GM12878 (cell line): Measurements from ENCODE around the gene MAN1B1. TPM values are rescaled to one million over a fixed set of nuclear protein-coding genes. Genes with fewer than 3 reads are reported as not detected.

Source experiments
- ATAC-seq: fragments of 200-7000 bp; cut with Tn5 transposase; 3 replicates; pipeline ENCODE4 v1.9.1; 2020; ENCODE audit warnings: mild to moderate bottlenecking, moderate library complexity
- BruUV-seq: library from RNA; stranded (reverse); fragments of 400-500 nt; replicated peaks from 2 replicates; lab custom pipeline; 2021; lab: Mats Ljungman, UMichigan
- CTCF ChIA-PET: fragments of 300-600 bp; sonication (Branson Sonifier 250); formaldehyde crosslinking; extraction: SDS; loops from one replicate; lab custom pipeline; 2021; ENCODE audit warnings: inconsistent platforms; lab: Yijun Ruan, JAX
- POLR2A ChIA-PET: fragments of 350-600 bp; formaldehyde crosslinking; extraction: SDS; loops from one replicate; lab custom pipeline; 2021; ENCODE audit warnings: inconsistent platforms; lab: Charles Lee
- RAD21 ChIA-PET: fragments of 300-600 bp; sonication (Branson Sonifier 250); formaldehyde crosslinking; loops from one replicate; lab custom pipeline; 2023; ENCODE audit warnings: antibody characterized with exemption; ENCODE audit not compliant: unreplicated experiment; lab: Charles Lee
- SMC1A ChIA-PET: fragments of 300-600 bp; sonication (Branson Sonifier 250); formaldehyde crosslinking; loops from one replicate; lab custom pipeline; 2023; ENCODE audit not compliant: unreplicated experiment, uncharacterized antibody; lab: Charles Lee
- DNase-seq: peaks from one replicate; pipeline ENCODE4 v3.0.0-alpha.2; 2011; ENCODE audit warnings: low read depth, low spot score
- FAIRE-seq: peaks from 3 replicates; lab custom pipeline; 2011; peaks lifted over from hg19 to GRCh38; lab: Jason Lieb, UNC
- H2AFZ ChIP-seq: 2 replicates; pipeline ENCODE4 v1.6.0; 2011; ENCODE audit warnings: low read depth, low read length, control low read depth; ENCODE audit not compliant: control insufficient read depth
- H3K27ac ChIP-seq: 2 replicates; pipeline ENCODE4 v1.5.1; 2011; ENCODE audit warnings: control low read depth; ENCODE audit not compliant: control insufficient read depth, insufficient read depth
- H3K27me3 ChIP-seq, 2 experiments: replicated peaks in 1 of 2; 2 replicates each; pipeline versions ENCODE4 v1.6.0 to v1.6.1; 2011; ENCODE audit warnings: low read length in 1 of 2; ENCODE audit not compliant: control insufficient read depth in 2 of 2, insufficient read depth in 2 of 2
- H3K36me3 ChIP-seq, 2 experiments: 2 replicates each; pipeline ENCODE4 v1.5.1; 2011; ENCODE audit warnings: low read length in 1 of 2; ENCODE audit not compliant: control insufficient read depth in 2 of 2, insufficient read depth in 2 of 2
- H3K4me1 ChIP-seq: 2 replicates; pipeline ENCODE4 v1.6.1; 2011; ENCODE audit warnings: mild to moderate bottlenecking, low read length, moderate library complexity, mixed read lengths; ENCODE audit not compliant: control insufficient read depth, insufficient read depth
- H3K4me2 ChIP-seq: 2 replicates; pipeline ENCODE4 v1.6.0; 2011; ENCODE audit warnings: control low read depth; ENCODE audit not compliant: control insufficient read depth, insufficient read depth
- H3K4me3 ChIP-seq: fragments of 200-600 bp; sonication (generic); 2 replicates; pipeline ENCODE4 v1.5.1; 2016
- H3K79me2 ChIP-seq: 2 replicates; pipeline ENCODE4 v1.6.0; 2011; ENCODE audit warnings: low read length; ENCODE audit not compliant: control insufficient read depth, insufficient read depth
- H3K9ac ChIP-seq: 2 replicates; pipeline ENCODE4 v1.8.0; 2011; ENCODE audit warnings: low read length, control low read depth, mixed read lengths; ENCODE audit not compliant: control insufficient read depth, insufficient read depth
- H3K9me3 ChIP-seq: replicated peaks from 3 replicates; pipeline ENCODE4 v1.5.1; 2011; ENCODE audit warnings: mild to moderate bottlenecking, low read length; ENCODE audit not compliant: control insufficient read depth, insufficient read depth
- H4K20me1 ChIP-seq: 2 replicates; pipeline ENCODE4 v1.6.0; 2011; ENCODE audit not compliant: control insufficient read depth, insufficient read depth
- CREM ChIP-seq: IDR thresholded peaks from 2 replicates; pipeline ENCODE4 v1.6.1; 2014; ENCODE audit warnings: antibody characterized with exemption, low read depth
- DPF2 ChIP-seq: fragments of 450-650 bp; IDR thresholded peaks from 2 replicates; pipeline ENCODE4 v1.6.1; 2017; ENCODE audit warnings: mild to moderate bottlenecking
- E2F4 ChIP-seq: IDR thresholded peaks from 2 replicates; pipeline ENCODE4 v1.6.1; 2012; ENCODE audit warnings: low read depth, low read length, improper control_type of control experiment
- HSF1 ChIP-seq: fragments of 150-350 bp; IDR thresholded peaks from 2 replicates; pipeline ENCODE4 v1.6.1; 2014; ENCODE audit warnings: mild to moderate bottlenecking, low read depth, low read length
- MEF2B ChIP-seq: fragments of 450-650 bp; IDR thresholded peaks from 2 replicates; pipeline ENCODE4 v1.6.1; 2018; ENCODE audit warnings: mild to moderate bottlenecking, moderate library complexity; ENCODE audit not compliant: partially characterized antibody, poor library complexity, severe bottlenecking
- POU2F2 ChIP-seq: IDR thresholded peaks from 3 replicates; pipeline ENCODE4 v1.6.1; 2011; ENCODE audit warnings: low read depth, mild to moderate bottlenecking, low read length, borderline replicate concordance
- RAD51 ChIP-seq: fragments of 450-650 bp; IDR thresholded peaks from 2 replicates; pipeline ENCODE4 v1.6.1; 2016; ENCODE audit warnings: moderate library complexity, mild to moderate bottlenecking, inconsistent platforms
- WRNIP1 ChIP-seq: IDR thresholded peaks from 2 replicates; pipeline ENCODE4 v1.6.1; 2011; ENCODE audit warnings: low read depth, low read length, improper control_type of control experiment, borderline replicate concordance
- WGBS: methylation state at CpG from one replicate; pipeline ENCODE4 v1.1.6; 2016; ENCODE audit warnings: low lambda C conversion rate; ENCODE audit not compliant: insufficient replicate concordance, insufficient coverage; ENCODE audit errors: missing lambda C conversion rate; 5-methylcytosine and 5-hydroxymethylcytosine counted together
- in situ Hi-C: fragments of 300-500 bp; cut with MboI; formaldehyde crosslinking; loops from 9 replicates; pipeline ENCODE4 v1.14.3; 2018; ENCODE audit warnings: mixed read lengths
- intact Hi-C: fragments of 100-400 bp; cut with micrococcal nuclease; formaldehyde crosslinking; loops from one replicate; pipeline ENCODE4 v1.14.2; 2022; ENCODE audit not compliant: unreplicated experiment
- polyA plus RNA-seq, 11 experiments: library from polyadenylated mRNA; depleted of rRNA in 4 of 11; unstranded in 6 of 11; stranded (reverse) in 5 of 11; fragments of >200 nt; fragmentation: Nextera tagmentation in 4 of 11; fragmentation: Illumina TruSeq in 1 of 11; extraction: Ambion mirVana in 4 of 11; extraction: Trizol in 1 of 11; gene quantifications; 1 replicate in 1 of 11; 2 replicates in 10 of 11; pipeline versions ENCODE4 v1.2.1 to v1.2.3, GENCODE V29; 2011 to 2016; ENCODE audit warnings: inconsistent platforms in 2 of 11, missing spikeins in 2 of 11, low read depth in 1 of 11
- total RNA-seq, 4 experiments: library from RNA; depleted of rRNA in 3 of 4; stranded (reverse); fragments of >200 nt in 3 of 4; fragmentation: Illumina TruSeq in 1 of 4; extraction: Trizol in 1 of 4; gene quantifications; 2 replicates each; pipeline versions ENCODE4 v1.2.1 to v1.2.3, GENCODE V29; 2013 to 2021

Gene MAN1B1
- total and polyA plus RNA-seq, 10 of the 15 experiments (the other 5 are each of a cell fraction or from before 2014, with no cell fraction given), result 0.71 to 34.1 (median 22.7) TPM

DNA sequence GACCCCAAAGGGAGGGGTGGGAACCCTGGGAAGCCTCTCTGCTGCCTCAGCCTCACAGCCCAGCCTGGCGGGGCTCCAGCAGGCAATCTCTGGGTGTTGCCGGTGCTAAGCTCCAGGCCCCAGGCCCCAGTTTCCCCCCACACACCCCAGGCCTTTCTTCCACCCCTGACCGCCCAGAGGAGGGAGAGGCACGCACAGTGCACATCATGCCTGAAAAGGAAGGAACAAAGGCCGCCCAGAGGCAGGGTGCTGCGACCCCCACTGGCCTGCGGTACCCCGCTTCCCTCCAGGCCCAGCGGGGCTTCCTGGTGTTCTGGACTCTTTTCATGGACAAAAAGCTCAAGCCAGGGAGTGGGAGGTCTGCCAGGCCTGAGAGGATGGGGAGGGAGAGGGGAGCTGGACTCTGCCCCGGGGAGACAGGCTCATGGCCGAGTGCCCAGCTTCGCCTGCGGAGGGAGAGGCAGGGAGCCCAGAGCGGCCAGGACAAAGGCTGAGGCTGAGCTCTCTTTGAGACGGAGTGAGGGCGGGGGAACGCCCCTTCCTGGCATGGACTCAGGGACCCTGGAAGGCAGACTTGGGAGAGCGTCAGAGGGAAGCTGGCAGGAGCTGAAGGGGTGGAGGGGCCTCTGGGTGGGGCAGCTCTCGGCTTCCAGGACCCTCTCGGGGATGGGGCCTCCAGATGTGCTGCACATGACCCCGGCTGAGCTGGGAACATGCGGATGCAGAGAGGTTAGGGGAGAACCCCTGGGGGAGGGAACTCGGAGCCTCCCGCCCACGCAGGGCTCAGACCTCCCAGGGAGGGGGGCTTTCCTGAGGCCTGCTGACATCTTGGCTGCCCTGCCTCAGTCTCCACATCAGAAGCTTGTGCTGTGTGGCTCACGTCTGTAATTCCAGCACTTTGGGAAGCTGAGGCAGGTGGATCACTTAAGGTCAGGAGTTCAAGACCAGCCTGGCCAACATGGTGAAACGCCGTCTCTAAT, 31.1 kb upstream of the MAN1B1 start:
- intact Hi-C loops (no loop called here), in situ Hi-C loops (no loop called here)
- H3K4me2 ChIP-seq, result no peak overlapping the region
- no peaks in the 10 kb centered on the region for H3K9me3 ChIP-seq
- ChIA-PET SMC1A (no interaction called here), RAD21 (interaction anchor here (1.0 to 1.1 kb wide), 3 partner anchors 12 to 22 kb away, joined by 3 to 4 read pairs (median 3); partner anchors contain the start of gene UAP1L1), POLR2A (interaction anchor here (0.5 to 0.7 kb wide), 2 partner anchors 14 to 17 kb away, joined by 3 to 4 read pairs; no protein-coding TSS in a partner anchor), CTCF (interaction anchor here (1.1 to 2.0 kb wide), 4 partner anchors 8 to 26 kb away, joined by 3 to 6 read pairs (median 5); no protein-coding TSS in a partner anchor)
- no peak overlapping the region for H3K4me3 ChIP-seq
- no peaks in the 10 kb centered on the region for H3K36me3 ChIP-seq
- no peak overlapping the region for H3K27ac ChIP-seq
- no peak for TF ChIP-seq DPF2
- TF ChIP-seq E2F4, result no peak
- no peak for TF ChIP-seq RAD51
- TF ChIP-seq HSF1, result no peak
- no peak for TF ChIP-seq CREM
- TF ChIP-seq POU2F2, result no peak
- TF ChIP-seq WRNIP1, result no peak
- TF ChIP-seq MEF2B, result no peak
- ATAC-seq (no peak), FAIRE-seq (no peak), DNase-seq (no peak)
- H3K4me1 ChIP-seq, result no peaks in the 10 kb centered on the region
- H3K27me3 ChIP-seq, result peaks cover 6 to 13% of the 10 kb centered on the region in 2 experiments; a peak in 3 of 4 replicates
- H2AFZ ChIP-seq, result no peak overlapping the region
- H3K9ac ChIP-seq, result no peak overlapping the region
- BruUV-seq, result no TSS peak
- no peaks in the 10 kb centered on the region for H3K79me2 ChIP-seq
- no peaks in the 10 kb centered on the region for H4K20me1 ChIP-seq
- 60% methylated on average over 28 of the region's 28 CpGs for WGBS
